ENCODE results near the gene ALOX5. TPM values are rescaled to one million over a fixed set of nuclear protein-coding genes. Genes with fewer than 3 reads are reported as not detected.
"Not testable (repeated sequence)": the region's sequence is repeated elsewhere in the genome, so short reads cannot be mapped to it uniquely, and the experiment has no call there.

Gene ALOX5
- total RNA-seq, 1 donor from 2014 or later, result 0.40 TPM

- DNase-seq (ENCODE audit: low read depth, low spot score), result no peak
Measured at GRCh38 chr10:45374350-45375052, 485 bp downstream of the ALOX5 start.

- DNase-seq (ENCODE audit: low read depth, low spot score), result no peak
Measured at GRCh38 chr10:45375101-45375500, 1.1 kb downstream of the ALOX5 start.

GRCh38 chr10:45375716-45376231 is 1.8 kb downstream of the ALOX5 start:
- DNase-seq (ENCODE audit: low read depth, low spot score), result no peak

GRCh38 chr10:45376371-45376801 is 2.4 kb downstream of the ALOX5 start:
- no peak for DNase-seq (ENCODE audit: low read depth, low spot score)

GRCh38 chr10:45377321-45377720 is 3.3 kb downstream of the ALOX5 start:
- no peak for DNase-seq (ENCODE audit: low read depth, low spot score)

- no peak for DNase-seq (ENCODE audit: low read depth, low spot score)
Measured at GRCh38 chr10:45377858-45378257, 3.8 kb downstream of the ALOX5 start.

- no peak for DNase-seq (ENCODE audit: low read depth, low spot score)
Measured at GRCh38 chr10:45378914-45379726, 5.1 kb downstream of the ALOX5 start.

- DNase-seq (ENCODE audit: low read depth, low spot score), result no peak
Measured at GRCh38 chr10:45379891-45380540, 6.0 kb downstream of the ALOX5 start.

- no peak for DNase-seq (ENCODE audit: low read depth, low spot score)
Measured at GRCh38 chr10:45380903-45381620, 7.0 kb downstream of the ALOX5 start.

- DNase-seq (ENCODE audit: low read depth, low spot score), result no peak
Measured at GRCh38 chr10:45382591-45382990, 8.6 kb downstream of the ALOX5 start.

- no peak for DNase-seq (ENCODE audit: low read depth, low spot score)
Measured at GRCh38 chr10:45383682-45384330, 9.8 kb downstream of the ALOX5 start.

- DNase-seq (ENCODE audit: low read depth, low spot score), result no peak
Measured at GRCh38 chr10:45386657-45387056, 12.6 kb downstream of the ALOX5 start.

GRCh38 chr10:45387096-45387893 is 13.3 kb downstream of the ALOX5 start:
- no peak for DNase-seq (ENCODE audit: low read depth, low spot score)

- DNase-seq (ENCODE audit: low read depth, low spot score), result not testable (repeated sequence)
Measured at GRCh38 chr10:45389671-45390070, 15.7 kb downstream of the ALOX5 start.

- DNase-seq (ENCODE audit: low read depth, low spot score), result not testable (repeated sequence)
Measured at GRCh38 chr10:45391636-45392035, 17.6 kb downstream of the ALOX5 start.

- DNase-seq (ENCODE audit: low read depth, low spot score), result no peak
Measured at GRCh38 chr10:45395554-45395953, 21.5 kb downstream of the ALOX5 start.

GRCh38 chr10:45398595-45398994 is 24.6 kb downstream of the ALOX5 start:
- DNase-seq (ENCODE audit: low read depth, low spot score), result no peak

GRCh38 chr10:45399113-45399512 is 25.1 kb downstream of the ALOX5 start:
- no peak for DNase-seq (ENCODE audit: low read depth, low spot score)

GRCh38 chr10:45403151-45403550 is 29.1 kb downstream of the ALOX5 start:
- DNase-seq (ENCODE audit: low read depth, low spot score), result no peak

All from pulmonary artery endothelial cell (primary cell).